GM19239 (cell line): ENCODE data around the gene INPP5K.
"Not testable (repeated sequence)": the region's sequence is repeated elsewhere in the genome, so short reads cannot be mapped to it uniquely, and the experiment has no call there.

ENCODE experiments used
- DNase-seq: peaks from one replicate; pipeline ENCODE4 v3.0.0; 2011; ENCODE audit warnings: low spot score; ENCODE audit not compliant: insufficient read length
- FAIRE-seq: peaks from 2 replicates; lab custom pipeline; 2011; peaks lifted over from hg19 to GRCh38; lab: Jason Lieb, UNC

Gene INPP5K

GRCh38 chr17:1445695-1446094 is 70.7 kb downstream of the INPP5K start:
- not testable (repeated sequence) for DNase-seq, FAIRE-seq
